NCI-H526 treated with DMSO at 0.1 percent for 48 hours (cell line): ENCODE measurements around the gene PLEKHA7.
A peak's percentile ranks its signal among the peaks of the same experiment; 100 is the strongest.
"Not testable (repeated sequence)": the region's sequence is repeated elsewhere in the genome, so short reads cannot be mapped to it uniquely, and the experiment has no call there.

Experiments used
- DNase-seq: peaks from one replicate; lab custom pipeline; 2025; lab: John Stamatoyannopoulos, UW

PLEKHA7 gene

GRCh38 chr11:16977136-16977993, 36.8 kb downstream of the PLEKHA7 start:
- DNase-seq, result no peak

GRCh38 chr11:16976379-16976778, 37.8 kb downstream of the PLEKHA7 start:
- DNase-seq, result no peak

GRCh38 chr11:16975906-16976305, 38.3 kb downstream of the PLEKHA7 start:
- DNase-seq, result no peak

- DNase-seq, result no peak
These were observed 40.8 kb downstream of the PLEKHA7 start for GRCh38 chr11:16973338-16973964.

DNA sequence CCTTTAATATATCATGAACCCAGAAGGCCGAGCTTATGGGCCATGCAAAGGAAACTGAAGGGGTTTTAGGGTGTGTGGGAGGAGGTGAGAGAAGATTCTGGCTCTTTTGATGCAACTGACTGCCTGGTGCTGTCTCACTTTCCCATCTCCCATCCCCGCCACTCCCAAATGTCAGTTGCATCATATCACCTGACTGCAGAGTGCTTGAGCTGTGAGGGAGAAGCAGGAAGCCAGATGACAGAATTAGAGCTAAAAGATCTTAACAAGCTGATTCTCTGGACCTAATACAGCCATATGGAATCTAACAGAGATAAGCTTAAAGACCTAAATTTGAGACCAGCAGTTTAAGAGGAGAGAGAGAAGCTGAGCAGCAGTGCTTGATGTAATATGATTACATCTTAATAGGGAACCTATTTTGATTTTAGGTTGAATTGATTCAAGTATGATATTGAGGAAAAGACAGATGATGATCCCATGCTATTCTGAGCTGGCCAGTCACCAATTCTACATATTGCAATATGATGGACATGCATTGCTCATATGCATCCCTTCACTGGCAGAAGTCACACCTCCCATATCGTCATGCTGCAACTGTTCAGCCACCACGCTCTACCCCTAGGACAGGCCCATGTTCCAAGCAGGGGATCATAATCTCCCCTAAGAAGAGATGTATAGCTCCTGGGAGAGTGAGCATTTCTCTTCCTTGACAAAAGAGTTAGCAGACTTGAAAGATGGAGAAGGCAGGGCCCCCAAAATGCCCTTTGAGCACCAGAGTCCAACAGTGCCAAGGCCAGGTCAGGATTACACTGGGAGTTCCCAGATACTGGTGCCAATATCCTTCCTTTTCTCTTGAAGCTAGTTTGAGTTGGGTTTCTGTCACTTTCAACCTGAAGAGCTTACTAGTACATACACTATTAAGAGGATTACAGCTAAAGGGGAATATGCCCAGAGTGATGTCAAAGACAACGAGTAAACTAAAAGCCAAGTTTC, 44.9 kb downstream of the PLEKHA7 start:
- DNase-seq, result no peak

- no peak for DNase-seq
These were observed 46.0 kb downstream of the PLEKHA7 start for GRCh38 chr11:16968196-16968595.

DNA sequence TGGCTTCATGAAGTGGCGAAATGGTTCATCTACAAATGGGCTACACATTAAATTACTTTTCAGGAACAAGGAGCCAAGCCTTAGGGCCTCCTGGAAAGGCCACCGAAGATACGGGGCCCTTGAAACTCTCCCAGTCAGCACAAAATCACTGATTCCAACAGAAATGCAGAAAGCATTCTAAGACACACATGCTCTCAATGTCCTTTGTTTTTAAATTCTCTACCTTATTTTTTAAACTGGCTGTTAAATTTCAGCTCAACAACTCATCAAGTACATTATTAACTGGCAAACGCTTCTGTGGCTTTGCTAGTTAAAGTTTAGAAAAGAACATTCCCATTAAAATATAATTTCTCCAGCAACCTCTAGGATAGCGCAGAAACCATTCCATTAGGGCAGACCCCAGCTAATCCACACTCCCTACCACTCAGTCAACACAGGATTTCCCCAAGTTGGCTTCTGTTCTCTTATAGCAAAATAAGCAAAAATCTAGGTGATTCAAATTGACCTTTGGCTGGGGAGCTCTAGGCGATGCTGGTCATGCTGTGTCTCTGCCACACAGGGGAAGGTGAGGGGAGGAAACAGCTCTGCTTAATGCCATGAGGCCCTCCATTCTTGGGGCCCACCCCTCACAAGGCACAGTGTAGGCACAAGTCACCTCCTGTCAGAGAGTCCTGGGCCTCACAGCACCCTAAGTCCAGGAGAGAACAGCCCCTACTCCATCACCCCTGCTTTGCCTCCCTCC, 47.1 kb downstream of the PLEKHA7 start:
- DNase-seq, result no peak

DNA sequence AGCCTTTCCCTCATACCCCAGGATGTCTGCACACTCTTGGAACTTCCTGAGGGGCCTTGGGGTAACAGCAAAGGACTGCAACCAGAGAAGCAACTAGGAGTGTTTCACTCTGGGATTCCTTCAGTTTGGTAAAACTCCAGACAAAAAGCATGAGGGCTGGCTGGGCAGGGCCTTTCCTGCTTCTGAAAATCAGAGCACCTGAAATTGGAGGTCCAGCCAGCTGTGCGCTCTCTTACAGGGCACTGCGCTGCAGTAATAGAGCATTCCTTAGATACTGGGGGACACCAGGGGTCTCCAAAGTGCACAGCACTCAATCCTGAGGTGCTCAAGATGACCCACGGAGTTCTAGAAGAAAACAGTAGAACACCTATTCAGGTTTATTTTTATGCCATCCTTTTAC, 49.7 kb downstream of the PLEKHA7 start:
- no peak for DNase-seq

DNA sequence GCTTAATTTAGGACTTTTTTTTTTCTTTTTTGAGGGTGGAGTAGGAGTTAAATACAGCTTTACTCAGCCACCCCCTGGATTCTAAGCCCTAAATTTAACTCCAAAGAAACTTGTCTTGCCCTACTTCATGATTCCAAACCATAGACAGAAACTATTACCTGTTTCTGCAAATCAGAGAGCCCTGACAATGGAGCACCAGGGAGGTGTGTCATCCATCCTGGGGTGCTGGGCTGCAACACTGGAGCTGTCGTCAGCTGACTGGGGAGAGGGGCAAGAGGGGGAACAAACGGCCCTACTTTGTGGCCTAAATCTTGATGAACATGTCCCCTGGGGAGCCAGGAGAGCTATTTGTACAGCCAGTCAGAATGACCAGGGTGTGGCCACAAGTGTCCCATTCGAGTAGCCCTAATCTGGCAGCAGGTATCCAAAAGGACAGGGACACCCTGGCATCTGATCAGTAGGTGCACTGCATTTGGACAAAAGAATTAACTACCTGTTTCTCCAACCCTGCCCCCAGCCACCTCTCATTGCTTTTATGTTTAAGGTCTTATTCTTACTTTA, 50.8 kb downstream of the PLEKHA7 start:
- no peak for DNase-seq

- not testable (repeated sequence) for DNase-seq
These were observed 51.6 kb downstream of the PLEKHA7 start for GRCh38 chr11:16962589-16962988.

DNA sequence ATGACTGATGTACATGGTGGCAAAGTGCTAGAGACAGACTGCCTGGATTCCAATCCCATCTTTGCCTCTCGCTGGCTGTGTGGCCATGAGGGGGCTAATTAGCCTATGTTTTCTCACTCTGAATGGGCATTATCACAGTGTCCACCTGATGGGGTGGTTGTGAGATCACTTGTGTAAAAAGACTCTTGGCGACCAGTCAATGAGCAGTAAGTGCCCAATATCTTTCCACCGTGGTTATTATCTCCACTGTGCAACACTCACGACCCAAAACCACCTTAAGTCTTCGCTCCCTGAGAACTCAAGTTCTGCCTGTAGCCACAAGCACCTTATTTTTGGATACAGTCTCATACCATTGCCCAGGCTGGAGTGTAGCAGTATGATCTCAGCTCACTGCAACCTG, 52.1 kb downstream of the PLEKHA7 start:
- no peak for DNase-seq

DNA sequence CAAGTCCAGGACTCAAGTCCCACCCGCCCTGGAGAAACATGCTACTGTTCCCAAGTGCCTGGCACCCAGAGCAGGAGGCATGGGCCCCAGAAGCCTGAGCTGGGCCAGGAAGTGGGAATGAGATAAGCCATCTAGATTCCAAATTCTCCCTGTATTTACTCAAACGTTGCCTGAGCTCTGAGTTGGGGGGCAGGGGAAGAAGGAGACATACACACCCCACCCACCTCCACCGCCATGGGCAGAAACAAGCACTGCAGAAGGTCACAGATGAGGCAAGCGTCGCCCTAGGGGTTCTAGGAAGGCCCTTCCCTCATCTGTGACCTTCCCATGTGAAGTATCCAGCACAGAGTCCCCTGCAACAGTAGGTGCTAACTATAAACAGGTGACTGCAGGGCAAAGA, 54.0 kb downstream of the PLEKHA7 start:
- no peak for DNase-seq

DNA sequence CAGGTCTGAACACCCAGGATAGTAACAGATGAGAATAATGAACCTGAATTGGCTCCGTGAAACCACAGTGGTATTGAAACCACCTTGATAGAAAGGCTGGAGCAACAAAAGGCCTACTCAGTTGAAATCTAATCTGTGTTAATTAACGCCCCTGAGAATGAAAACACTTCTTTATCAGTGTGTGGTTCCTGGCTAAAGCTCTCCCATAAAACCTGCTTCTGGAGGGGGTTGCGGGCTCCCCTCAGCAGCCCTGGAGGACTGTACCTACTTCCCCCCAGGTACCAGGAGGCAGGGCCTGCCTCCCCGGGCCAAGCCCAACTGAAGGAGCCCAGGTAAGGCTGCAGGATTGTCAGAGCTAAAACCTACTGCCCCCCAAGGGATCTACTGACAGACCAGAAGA, 54.6 kb downstream of the PLEKHA7 start:
- no peak for DNase-seq

DNA sequence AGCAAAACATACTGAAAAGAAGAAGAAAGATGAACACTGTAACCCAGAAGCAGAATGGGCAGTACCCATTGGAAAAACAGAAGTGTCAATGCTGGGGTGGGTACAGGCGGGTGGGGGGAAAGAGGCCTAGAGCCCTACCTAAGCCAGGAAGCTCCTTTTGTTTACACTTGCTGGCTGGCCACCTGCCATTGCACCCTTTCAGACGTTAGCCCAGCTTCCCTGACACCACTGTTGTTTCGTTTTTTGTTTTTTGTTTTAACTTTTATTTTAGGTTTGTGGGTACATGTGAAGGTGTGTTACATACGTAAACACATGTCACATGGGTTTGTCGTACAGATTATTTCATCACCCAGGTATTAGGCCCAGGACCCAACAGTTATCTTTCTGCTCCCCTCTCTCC, 55.4 kb downstream of the PLEKHA7 start:
- DNase-seq, result no peak

DNA sequence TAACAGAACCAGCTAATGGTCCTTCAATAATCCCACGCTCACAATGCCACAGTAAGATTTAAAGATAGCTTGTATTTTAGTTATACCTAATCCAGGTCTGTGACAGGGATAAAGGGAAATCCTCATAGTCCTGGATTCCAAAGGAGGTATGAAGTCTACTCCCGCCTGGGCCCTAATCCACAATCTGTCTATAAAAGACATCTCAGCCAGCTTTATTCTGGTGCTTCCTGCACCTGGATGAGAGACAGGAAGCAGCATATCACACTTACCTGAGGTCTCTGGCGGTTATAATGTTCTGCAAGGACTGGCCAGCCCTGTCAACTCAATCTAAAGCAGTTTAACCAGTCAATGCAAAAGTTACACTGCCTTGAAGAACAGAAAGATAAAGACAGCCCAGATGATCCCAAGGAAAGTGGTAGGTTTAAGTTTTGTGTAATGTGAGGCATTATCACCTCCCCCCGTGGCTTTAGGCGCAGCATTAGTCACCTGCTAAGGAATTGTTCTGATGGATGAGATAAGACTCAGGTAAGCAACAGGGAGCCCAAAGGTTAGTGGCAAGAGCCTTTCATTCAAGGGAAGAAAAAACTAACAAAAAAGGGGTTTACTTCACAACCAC, 57.6 kb downstream of the PLEKHA7 start:
- DNase-seq, result no peak

GRCh38 chr11:16953663-16954062, 60.6 kb downstream of the PLEKHA7 start:
- DNase-seq, result peak; percentile 34

GRCh38 chr11:16946477-16947282, 67.5 kb downstream of the PLEKHA7 start:
- DNase-seq, result peak; percentile 86

DNA sequence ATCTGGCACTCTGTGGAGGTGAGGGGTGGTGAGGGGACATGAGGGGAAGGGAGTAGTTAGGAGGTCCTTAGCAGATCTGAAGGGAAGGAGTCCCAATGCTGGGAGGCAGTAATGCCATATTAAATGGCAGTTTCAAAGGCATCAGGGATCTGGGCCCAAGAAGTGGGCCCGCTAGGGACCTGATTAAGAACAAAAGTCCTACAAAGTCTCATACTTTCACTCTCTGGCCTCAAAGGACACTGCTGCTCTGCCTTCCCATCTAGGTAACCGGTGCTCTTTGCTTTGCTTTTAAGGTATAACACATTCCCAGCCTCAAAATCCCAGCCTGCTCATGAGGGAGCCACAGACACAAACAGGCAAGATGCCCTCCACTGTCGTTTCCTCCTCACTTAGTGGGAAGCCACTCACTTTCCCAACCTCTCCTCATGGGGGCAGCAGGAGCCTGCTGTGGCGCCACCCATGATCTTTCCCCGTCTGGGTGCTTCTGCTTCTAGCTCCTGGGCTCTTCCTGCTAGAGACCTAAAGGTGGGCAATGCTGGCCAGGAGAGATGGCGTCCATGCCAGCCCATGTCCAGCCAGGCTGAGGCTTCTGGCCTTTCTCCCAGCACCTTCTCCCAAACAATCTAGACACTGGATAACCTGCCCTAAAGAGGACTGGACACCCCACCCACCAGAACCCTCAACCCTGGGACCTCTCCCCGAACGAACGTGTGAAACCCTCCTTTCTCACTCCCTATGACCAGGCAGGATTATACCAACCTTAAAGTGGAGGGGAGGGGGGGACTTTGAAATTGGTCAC, 68.3 kb downstream of the PLEKHA7 start:
- DNase-seq, result peak; percentile 85

- DNase-seq, result no peak
These were observed 71.3 kb downstream of the PLEKHA7 start for GRCh38 chr11:16942911-16943310.
